HL-60 (cell line): ENCODE measurements around the gene TSPAN1.
A peak's percentile ranks its signal among the peaks of the same experiment; 100 is the strongest.

Experiments
- DNase-seq, 2 experiments: peaks; one replicate each; pipeline ENCODE4 v3.0.0-alpha.2; 2010 to 2020; ENCODE audit warnings: low read depth in 1 of 2, low spot score in 1 of 2
- H3K27ac ChIP-seq: fragments of 250-450 bp; sonication (Bioruptor Pico); replicated peaks from 2 replicates; pipeline ENCODE4 v1.5.1; 2020; ENCODE audit warnings: mild to moderate bottlenecking, moderate library complexity
- H3K27me3 ChIP-seq: fragments of 250-450 bp; sonication (Bioruptor Pico); 2 replicates; pipeline ENCODE4 v1.5.1; 2021; ENCODE audit warnings: mild to moderate bottlenecking, moderate library complexity; ENCODE audit not compliant: insufficient read depth, poor library complexity, severe bottlenecking
- H3K4me3 ChIP-seq: replicated peaks from 2 replicates; pipeline ENCODE4 v1.5.1; 2011; ENCODE audit warnings: mild to moderate bottlenecking, control low read depth, low read length; ENCODE audit not compliant: insufficient read depth
- CTCF ChIP-seq: IDR thresholded peaks from one replicate; pipeline ENCODE4 v1.5.1; 2011; ENCODE audit warnings: low read length, control low read depth, inconsistent platforms; ENCODE audit not compliant: insufficient read depth
- GABPA ChIP-seq: IDR thresholded peaks from 2 replicates; pipeline ENCODE4 v1.6.1; 2012; ENCODE audit warnings: low read depth
- POLR2AphosphoS5 ChIP-seq: IDR thresholded peaks from 2 replicates; pipeline ENCODE4 v1.6.1; 2012; ENCODE audit warnings: low read depth
- REST ChIP-seq: IDR thresholded peaks from 2 replicates; pipeline ENCODE4 v1.6.1; 2012; ENCODE audit warnings: low read depth; ENCODE audit not compliant: insufficient replicate concordance
- SPI1 ChIP-seq: IDR thresholded peaks from 2 replicates; pipeline ENCODE4 v1.6.1; 2012; ENCODE audit warnings: low read depth, mild to moderate bottlenecking, borderline replicate concordance

The TSPAN1 gene

GRCh38 chr1:46193984-46194570, 19.2 kb downstream of the TSPAN1 start:
- no peak for TF ChIP-seq SPI1
- TF ChIP-seq CTCF, result no peak
- TF ChIP-seq GABPA, result no peak
- TF ChIP-seq REST, result no peak
- TF ChIP-seq POLR2AphosphoS5, result no peak

GRCh38 chr1:46194641-46195193, 19.8 kb downstream of the TSPAN1 start:
- TF ChIP-seq REST, result no peak
- TF ChIP-seq GABPA, result no peak
- Histone ChIP-seq H3K27ac (no peak overlapping the region), H3K27me3 (no peaks in the 10 kb centered on the region), H3K4me3 (no peak overlapping the region)
- no peak for DNase-seq

More at GRCh38 chr1:46193984-46194570, 19.2 kb downstream of the TSPAN1 start:
- H3K4me3 ChIP-seq, result no peak overlapping the region
- DNase-seq, result no peak
- H3K27me3 ChIP-seq, result no peaks in the 10 kb centered on the region
- no peak overlapping the region for H3K27ac ChIP-seq

GRCh38 chr1:46196609-46197008, 21.7 kb downstream of the TSPAN1 start:
- DNase-seq, result no peak
- H3K27me3 ChIP-seq, result no peaks in the 10 kb centered on the region
- H3K4me3 ChIP-seq, result no peak overlapping the region
- TF ChIP-seq CTCF (no peak), SPI1 (no peak), POLR2AphosphoS5 (no peak), REST (no peak), GABPA (no peak)
- no peak overlapping the region for H3K27ac ChIP-seq

GRCh38 chr1:46197560-46197963, 22.7 kb downstream of the TSPAN1 start:
- Histone ChIP-seq H3K27me3 (no peaks in the 10 kb centered on the region), H3K4me3 (peak overlapping the region; percentile 82), H3K27ac (peak overlapping the region; percentile 50; the same call in 1 of the 2 replicates)
- TF ChIP-seq CTCF (no peak), GABPA (no peak), REST (no peak), SPI1 (no peak), POLR2AphosphoS5 (no peak)
- DNase-seq, result no peak
